DMS153 treated with DMSO at 0.1 percent for 48 hours (cell line): ENCODE data around the gene WAC.
"Not testable (repeated sequence)": the region's sequence is repeated elsewhere in the genome, so short reads cannot be mapped to it uniquely, and the experiment has no call there.

Experiments
- DNase-seq: peaks from one replicate; lab custom pipeline; 2025; ENCODE audit not compliant: unreplicated experiment; lab: John Stamatoyannopoulos, UW

The WAC gene

DNA sequence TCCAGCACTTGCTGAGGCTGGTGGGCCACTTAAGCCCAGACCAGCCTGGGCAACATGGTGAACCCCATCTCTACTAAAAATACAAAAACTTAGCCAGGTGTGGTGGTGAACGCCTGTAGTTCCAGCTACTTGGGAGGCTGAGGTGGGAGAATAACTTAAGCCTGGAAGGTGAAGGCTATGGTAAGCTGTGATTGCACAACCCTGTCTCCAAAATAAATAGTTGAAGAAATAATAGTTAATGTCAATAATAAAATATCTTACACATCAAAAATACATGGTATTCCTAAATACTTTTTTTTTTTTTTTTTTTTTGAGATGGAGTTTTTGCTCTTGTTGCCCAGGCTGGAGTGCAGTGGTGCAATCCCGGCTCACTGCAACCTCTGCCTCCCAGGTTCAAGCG lies 76.7 kb downstream of the WAC start:
- not testable (repeated sequence) for DNase-seq

- no peak for DNase-seq
These were observed 80.0 kb downstream of the WAC start for GRCh38 chr10:28612877-28613276.

DNA sequence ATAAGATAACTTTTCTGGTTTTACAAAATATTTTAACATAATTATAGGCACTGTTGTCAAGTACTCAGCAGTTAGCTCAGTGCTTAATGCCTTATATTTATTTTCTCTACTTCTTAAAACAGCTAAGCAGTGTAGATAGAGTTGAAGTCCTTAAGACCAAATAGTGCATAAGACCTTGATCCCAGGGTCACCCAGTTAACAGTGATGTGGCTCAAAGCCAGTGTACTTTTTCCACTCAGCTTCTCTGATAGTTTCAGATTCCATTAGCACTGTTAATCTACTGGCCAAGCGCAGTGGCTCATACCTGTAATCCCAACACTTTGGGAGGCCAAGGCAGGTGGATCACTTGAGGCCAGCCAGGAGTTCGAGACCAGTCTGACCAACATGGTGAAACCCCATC lies 83.6 kb downstream of the WAC start:
- no peak for DNase-seq

DNA sequence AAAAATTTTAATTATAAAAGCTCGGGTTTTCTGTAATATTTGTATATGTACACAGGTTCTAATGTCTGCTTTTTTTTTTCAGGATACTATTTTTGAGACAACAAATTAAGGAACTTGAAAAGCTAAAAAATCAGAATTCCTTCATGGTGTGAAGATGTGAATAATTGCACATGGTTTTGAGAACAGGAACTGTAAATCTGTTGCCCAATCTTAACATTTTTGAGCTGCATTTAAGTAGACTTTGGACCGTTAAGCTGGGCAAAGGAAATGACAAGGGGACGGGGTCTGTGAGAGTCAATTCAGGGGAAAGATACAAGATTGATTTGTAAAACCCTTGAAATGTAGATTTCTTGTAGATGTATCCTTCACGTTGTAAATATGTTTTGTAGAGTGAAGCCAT lies 86.5 kb downstream of the WAC start:
- no peak for DNase-seq

DNA sequence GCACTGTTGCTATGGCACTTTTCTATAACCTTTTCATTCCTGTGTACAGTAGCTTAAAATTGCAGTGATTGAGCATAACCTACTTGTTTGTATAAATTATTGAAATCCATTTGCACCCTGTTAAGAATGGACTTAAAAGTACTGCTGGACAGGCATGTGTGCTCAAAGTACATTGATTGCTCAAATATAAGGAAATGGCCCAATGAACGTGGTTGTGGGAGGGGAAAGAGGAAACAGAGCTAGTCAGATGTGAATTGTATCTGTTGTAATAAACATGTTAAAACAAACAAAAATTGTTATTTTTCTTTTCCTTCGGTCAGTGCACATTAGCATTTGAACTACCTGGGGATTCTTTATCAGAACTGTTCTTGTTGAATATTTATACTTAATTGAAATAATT lies 87.3 kb downstream of the WAC start:
- no peak for DNase-seq

GRCh38 chr10:28623483-28623882 lies 90.6 kb downstream of the WAC start:
- no peak for DNase-seq

DNA sequence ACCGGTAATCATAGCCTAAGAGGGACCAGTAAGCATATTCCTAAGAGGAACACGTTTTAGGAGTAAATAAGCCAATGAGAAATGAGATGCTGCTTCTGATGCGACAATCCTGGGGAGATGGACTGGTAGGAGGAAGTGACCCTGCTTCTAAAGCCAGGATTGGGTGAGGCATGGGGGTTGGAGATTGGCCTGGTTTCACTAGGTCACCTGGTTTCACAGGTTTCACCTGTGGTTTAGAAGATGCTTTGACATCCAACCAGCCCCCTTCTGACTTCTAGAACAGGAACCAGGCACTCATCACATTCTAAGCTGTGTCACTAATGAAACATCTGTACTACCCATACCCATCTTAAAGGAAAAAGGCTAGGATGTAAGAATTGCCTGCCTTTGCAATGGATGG lies 91.4 kb downstream of the WAC start:
- DNase-seq, result no peak

GRCh38 chr10:28627102-28627501 lies 94.2 kb downstream of the WAC start:
- DNase-seq, result no peak

GRCh38 chr10:28628184-28628893 lies 95.4 kb downstream of the WAC start:
- DNase-seq, result peak; percentile 2

GRCh38 chr10:28631896-28632583 lies 99.1 kb downstream of the WAC start:
- DNase-seq, result no peak

- no peak for DNase-seq
These were observed 99.6 kb downstream of the WAC start for GRCh38 chr10:28632584-28632945.

- DNase-seq, result no peak
These were observed 100.8 kb downstream of the WAC start for GRCh38 chr10:28633750-28634149.

DNA sequence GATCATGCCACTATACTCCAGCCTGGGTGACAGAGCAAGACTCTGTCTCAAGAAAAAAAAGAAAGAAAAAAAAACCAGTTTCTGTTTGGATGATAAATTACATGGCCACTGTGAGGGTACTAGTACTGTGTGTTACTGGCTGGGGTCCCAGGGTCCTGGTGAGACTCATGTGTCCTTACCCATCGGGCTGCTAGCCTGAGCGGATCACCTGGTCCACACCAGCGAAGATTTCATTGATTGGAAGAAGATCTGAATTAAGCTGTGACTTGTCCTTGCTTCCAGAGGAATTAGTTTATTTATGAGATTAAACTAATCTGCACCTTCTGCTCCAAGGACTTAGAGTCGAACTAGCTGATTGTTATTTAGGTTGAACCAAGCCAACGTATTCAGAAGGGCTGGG lies 104.4 kb downstream of the WAC start:
- no peak for DNase-seq

DNA sequence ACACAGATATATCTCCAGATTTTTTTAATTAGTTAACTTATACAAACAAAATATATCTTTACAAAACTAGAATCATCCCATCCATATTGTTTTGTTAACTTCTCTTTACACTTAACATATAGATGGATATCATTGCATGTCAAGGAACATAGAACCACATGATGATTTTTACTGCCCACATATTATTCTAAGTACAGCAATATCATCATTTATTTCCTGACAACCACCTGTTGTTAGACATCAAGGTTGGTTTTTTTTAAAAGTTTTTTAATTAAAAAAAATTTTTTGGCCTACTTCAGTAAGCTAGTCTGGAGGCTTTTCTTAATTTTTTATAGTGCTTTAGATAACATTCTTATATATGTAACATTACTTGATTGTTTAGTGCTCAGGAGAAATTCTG lies 105.5 kb downstream of the WAC start:
- DNase-seq, result no peak

GRCh38 chr10:28640551-28640950 lies 107.6 kb downstream of the WAC start:
- DNase-seq, result no peak

GRCh38 chr10:28644647-28645046 lies 111.7 kb downstream of the WAC start:
- DNase-seq, result no peak

- no peak for DNase-seq
These were observed 119.2 kb downstream of the WAC start for GRCh38 chr10:28652106-28652505.

DNA sequence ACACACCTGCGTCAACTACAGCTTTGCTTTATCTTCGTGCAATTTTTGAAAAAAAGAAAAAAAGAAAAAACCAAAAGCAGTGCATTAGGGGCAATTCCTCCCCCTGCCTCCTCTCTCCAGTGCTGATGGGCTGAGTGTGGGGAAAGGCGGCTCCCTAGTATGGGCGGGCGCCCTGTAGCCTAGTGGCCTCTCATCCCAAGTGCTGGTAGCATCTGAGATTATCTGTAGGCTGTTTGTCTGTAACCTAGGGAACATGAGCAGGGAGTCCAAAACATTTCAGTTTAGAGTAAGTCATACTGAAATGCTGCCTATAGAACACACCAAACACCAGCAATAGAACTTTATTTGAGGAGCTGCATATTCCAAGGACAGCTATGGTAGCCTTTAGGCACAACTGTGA lies 119.8 kb downstream of the WAC start:
- DNase-seq, result no peak

DNA sequence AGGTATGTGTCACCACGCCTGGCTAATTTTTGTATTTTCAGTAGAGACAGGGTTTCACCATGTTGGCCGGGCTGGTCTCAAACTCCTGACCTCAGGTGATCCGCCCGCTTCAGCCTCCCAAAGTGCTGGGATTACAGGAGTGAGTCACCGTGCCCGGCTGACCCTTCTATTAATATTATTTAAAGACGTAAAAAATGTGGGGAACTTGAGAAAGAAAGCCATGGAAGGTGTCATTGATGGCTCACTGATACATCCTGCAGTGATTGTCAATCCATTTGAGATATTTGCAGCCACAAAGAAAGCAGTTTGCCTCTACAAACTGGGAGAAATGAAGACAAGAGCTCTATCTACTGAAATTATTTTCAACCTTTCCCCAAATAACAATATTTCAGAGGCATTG lies 125.9 kb downstream of the WAC start:
- not testable (repeated sequence) for DNase-seq

GRCh38 chr10:28661035-28661434 lies 128.1 kb downstream of the WAC start:
- DNase-seq, result no peak

DNA sequence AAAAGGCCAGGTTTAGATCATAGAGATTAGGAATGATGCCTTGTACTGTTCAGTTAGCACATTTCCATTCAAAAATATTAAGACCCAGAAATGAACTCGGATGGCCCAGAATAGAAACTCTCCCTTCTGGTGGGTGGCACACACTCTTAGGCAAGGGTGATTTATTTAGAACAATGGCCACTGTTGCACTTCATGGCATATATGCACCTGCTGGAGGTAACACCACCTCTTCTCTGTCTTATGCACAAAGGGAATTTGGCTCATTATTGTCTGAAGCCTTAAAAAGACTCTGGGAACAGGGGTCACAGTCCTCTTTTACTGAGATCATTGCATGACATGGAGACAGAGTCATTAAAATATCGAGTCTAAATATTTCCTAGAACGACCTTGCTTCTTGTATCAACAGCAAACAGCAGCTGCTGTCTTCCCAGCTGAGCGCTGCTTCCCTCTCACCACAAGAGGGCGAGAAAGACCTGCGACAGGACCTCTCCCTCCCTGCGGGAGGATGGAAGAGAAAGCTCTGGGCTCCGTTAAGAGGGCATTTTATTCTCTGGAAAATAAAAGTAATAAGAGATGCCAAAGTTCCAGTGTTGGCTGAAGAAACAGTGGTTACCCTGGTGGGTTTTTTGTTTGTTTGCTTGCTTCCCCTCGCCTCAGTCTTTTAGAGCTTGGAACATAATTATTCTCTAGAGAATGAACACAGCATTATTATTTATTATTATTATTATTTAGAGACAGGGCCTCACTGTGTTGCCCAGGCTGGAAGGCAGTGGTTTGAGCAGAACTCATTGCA lies 130.9 kb downstream of the WAC start:
- DNase-seq, result peak; percentile 39

- no peak for DNase-seq
These were observed 131.4 kb downstream of the WAC start for GRCh38 chr10:28664369-28664740.
